GM12874 (cell line): ENCODE measurements around the gene TMEM50B.

Source experiments
- CTCF ChIP-seq: IDR thresholded peaks from 2 replicates; pipeline ENCODE4 v1.5.1; 2011; ENCODE audit warnings: low read depth, mild to moderate bottlenecking, control low read depth, low read length, moderate library complexity; ENCODE audit not compliant: insufficient read depth

TMEM50B gene

DNA sequence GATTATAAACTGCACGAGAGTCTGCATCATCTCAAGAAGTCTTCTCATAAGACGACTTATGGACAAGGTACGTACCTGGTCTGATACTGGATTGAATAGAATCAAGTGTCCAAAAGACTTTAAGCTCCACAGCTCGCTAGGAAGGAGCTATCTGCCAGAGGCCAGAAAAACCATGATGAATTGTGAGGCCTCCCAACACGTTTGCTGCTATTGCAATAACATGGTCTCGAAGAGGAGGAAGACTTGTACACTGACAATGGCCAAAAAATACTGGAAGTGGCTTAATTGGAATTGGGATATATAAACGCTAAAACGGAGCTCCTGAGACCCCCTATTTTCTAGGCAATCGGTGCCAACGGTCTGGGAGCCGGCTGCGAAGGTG is 11.2 kb upstream of the TMEM50B start:
- TF ChIP-seq CTCF = no peak

DNA sequence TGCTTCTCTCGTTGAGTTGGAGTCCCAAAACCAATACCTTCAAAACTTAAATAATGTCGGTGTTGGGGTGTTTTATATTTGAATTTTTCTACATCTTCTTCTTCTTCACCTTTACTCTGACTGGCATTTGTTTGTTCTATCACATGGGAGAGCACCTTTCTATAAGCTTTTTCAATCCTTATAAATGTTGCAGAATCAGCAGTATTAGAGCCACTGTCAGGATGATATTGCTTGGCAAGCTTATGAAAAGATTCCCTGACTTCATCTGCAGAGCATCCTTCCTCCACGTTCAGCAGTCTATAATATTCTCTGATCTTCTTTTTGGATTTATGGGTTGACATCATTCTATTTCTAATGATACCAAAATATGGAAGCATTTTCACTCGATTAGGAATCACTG is 9.2 kb upstream of the TMEM50B start:
- TF ChIP-seq CTCF = no peak

DNA sequence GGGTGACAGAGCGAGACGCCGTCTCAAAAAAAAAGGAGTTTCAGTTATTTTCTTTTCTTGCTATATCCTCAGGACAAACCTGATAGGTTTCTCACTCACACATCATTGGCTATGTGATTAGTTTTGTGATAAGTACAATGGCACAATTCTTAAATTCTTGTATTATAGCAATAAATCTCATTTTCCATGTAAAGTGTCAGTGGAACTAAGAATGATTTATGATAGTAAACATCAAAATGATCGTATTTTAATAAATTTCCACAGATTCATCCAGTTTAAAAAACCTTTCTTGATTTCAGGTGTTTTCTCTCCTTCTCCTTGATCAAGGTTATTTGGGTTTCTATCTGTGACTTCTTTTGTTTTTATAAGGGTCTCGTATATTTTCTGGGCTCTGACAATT is 8.2 kb upstream of the TMEM50B start:
- no peak for TF ChIP-seq CTCF

- TF ChIP-seq CTCF = no peak
Measured at GRCh38 chr21:33481314-33481943, 1.7 kb upstream of the TMEM50B start.

- no peak for TF ChIP-seq CTCF
Measured at GRCh38 chr21:33480481-33481103, 818 bp upstream of the TMEM50B start.

- TF ChIP-seq CTCF = no peak; the same call in 1 of the 2 replicates
Measured at GRCh38 chr21:33478935-33479678, 667 bp downstream of the TMEM50B start.

GRCh38 chr21:33478182-33478581 is 1.6 kb downstream of the TMEM50B start:
- no peak for TF ChIP-seq CTCF
